ENCODE data around the gene CLDN4. TPM values are rescaled to one million over a fixed set of nuclear protein-coding genes. Genes with fewer than 3 reads are reported as not detected.
"Not testable (repeated sequence)": the region's sequence is repeated elsewhere in the genome, so short reads cannot be mapped to it uniquely, and the experiment has no call there.

Gene CLDN4
- total and polyA plus RNA-seq, 12 donors = 0.04 to 1.2 (median 0.41) TPM; not detected in 1

DNA sequence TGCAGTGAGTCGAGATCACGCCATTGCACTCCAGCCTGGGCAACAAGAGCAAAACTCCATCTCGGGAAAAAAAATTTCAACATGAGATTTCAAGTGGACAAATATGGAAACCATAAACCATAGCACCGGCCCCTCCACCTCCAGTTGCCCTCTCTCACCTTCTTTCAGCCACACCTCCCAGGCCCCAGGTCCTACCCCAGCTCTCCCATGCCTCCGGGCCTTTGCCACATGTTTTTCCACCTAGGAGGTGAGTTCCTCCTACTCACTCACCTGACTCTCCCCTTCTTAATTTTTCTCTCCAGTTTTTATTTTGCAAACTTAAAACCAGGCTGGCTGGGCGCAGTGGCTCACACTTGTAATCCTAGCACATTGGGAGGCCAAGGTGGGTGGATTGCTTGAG lies 13.7 kb upstream of the CLDN4 start:
- intact Hi-C loops (cut with DNase I) = loop anchor here in 1 of 2 donors (5.0 kb wide), 1 partner anchor 75 kb away; no protein-coding TSS in a partner anchor
- TF ChIP-seq, protein P1, sequence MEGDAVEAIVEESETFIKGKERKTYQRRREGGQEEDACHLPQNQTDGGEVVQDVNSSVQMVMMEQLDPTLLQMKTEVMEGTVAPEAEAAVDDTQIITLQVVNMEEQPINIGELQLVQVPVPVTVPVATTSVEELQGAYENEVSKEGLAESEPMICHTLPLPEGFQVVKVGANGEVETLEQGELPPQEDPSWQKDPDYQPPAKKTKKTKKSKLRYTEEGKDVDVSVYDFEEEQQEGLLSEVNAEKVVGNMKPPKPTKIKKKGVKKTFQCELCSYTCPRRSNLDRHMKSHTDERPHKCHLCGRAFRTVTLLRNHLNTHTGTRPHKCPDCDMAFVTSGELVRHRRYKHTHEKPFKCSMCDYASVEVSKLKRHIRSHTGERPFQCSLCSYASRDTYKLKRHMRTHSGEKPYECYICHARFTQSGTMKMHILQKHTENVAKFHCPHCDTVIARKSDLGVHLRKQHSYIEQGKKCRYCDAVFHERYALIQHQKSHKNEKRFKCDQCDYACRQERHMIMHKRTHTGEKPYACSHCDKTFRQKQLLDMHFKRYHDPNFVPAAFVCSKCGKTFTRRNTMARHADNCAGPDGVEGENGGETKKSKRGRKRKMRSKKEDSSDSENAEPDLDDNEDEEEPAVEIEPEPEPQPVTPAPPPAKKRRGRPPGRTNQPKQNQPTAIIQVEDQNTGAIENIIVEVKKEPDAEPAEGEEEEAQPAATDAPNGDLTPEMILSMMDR (IDR thresholded peaks at IDR 0.05) = no peak
- no peak for TF ChIP-seq POLR2A (IDR thresholded peaks at IDR 0.05)
- WGBS, 4 donors = 83 to 91% (median 89%) methylated on average over 6 of the region's 6 CpGs
- no peaks in the 10 kb centered on the region for H3K27me3 ChIP-seq
- no peak overlapping the region for H3K4me3 ChIP-seq
- H3K9me3 ChIP-seq (replicated peaks in 1 of 3) = no peaks in the 10 kb centered on the region
- DNase-seq = no peak
- H3K27ac ChIP-seq = no peak overlapping the region
- no peaks in the 10 kb centered on the region for H3K36me3 ChIP-seq (replicated peaks in 1 of 2)
- no peaks in the 10 kb centered on the region for H3K4me1 ChIP-seq (replicated peaks in 1 of 2)

DNA sequence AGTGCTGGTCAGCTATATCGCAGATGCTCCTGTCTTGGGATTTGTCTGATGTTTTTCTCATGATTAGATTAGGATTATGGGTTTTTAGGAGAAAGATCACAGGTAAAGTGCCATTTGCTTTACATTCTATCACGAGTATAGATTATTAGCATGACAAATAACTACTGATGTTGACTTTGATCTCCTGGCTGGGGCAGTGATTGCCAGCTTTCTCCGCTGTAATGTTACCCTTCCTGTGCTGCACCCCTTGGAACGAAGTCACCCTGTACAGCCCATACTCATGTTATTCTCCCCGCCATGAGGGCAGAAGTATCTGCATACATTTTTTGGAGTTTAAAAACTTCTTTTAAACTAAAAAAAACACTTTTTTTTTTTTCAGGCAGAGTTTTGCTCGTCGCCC lies 10.8 kb upstream of the CLDN4 start:
- intact Hi-C loops (cut with DNase I) = no loop called here
- peaks cover 0 to 5% of the 10 kb centered on the region in 2 donors for H3K4me1 ChIP-seq (replicated peaks in 1 of 2)
- H3K27ac ChIP-seq = no peak overlapping the region
- DNase-seq = no peak
- TF ChIP-seq, protein P1 (IDR thresholded peaks at IDR 0.05) = no peak
- no peak for TF ChIP-seq POLR2A (IDR thresholded peaks at IDR 0.05)
- no peaks in the 10 kb centered on the region for H3K9me3 ChIP-seq (replicated peaks in 1 of 3)
- no peak overlapping the region for H3K4me3 ChIP-seq
- 83 to 90% (median 87%) methylated on average over 7 of the region's 7 CpGs for WGBS, 4 donors
- no peaks in the 10 kb centered on the region for H3K27me3 ChIP-seq
- H3K36me3 ChIP-seq (replicated peaks in 1 of 2) = no peaks in the 10 kb centered on the region

DNA sequence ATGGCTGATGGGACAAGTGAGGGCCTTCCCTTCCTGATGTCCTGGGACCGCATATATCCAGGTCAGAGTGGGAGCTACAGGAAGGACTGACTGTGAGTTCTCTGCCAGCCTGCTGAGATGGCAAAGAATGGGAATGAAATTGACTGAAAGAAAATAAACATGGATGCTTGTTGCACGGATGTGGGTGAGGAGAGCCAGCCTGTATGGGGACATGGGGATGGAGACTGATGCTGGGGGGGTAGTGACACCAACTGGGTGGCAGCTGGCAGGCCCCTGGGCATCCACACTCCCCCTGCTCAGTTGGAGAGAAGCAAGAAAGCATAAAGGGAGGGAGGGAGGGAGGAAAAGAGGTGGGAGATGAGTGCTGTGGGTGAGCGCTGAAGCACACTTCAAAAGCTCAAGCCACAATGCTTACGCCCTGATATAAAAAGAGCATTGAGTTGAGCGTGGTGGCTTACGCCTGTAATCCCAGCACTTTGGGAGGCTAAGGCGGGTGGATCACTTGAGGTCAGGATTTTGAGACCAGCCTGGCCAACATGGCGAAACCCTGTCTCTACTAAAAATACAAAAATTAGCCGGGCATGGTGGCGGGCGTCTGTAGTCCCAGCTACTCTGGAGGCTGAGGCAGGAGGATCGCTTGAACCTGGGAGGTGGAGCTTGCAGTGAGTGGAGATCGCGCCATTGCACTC lies 9.1 kb upstream of the CLDN4 start:
- H3K4me3 ChIP-seq; H3K27me3 ChIP-seq; H3K36me3 ChIP-seq (replicated peaks in 1 of 2); intact Hi-C loops (cut with DNase I); H3K4me1 ChIP-seq (replicated peaks in 1 of 2); H3K9me3 ChIP-seq (replicated peaks in 1 of 3); DNase-seq: not testable (repeated sequence)
- peak overlapping the region in 2 of 5 donors; percentile 37 to 75 for H3K27ac ChIP-seq
- 86 to 94% (median 93%) methylated on average over 14 of the region's 14 CpGs for WGBS, 4 donors

DNA sequence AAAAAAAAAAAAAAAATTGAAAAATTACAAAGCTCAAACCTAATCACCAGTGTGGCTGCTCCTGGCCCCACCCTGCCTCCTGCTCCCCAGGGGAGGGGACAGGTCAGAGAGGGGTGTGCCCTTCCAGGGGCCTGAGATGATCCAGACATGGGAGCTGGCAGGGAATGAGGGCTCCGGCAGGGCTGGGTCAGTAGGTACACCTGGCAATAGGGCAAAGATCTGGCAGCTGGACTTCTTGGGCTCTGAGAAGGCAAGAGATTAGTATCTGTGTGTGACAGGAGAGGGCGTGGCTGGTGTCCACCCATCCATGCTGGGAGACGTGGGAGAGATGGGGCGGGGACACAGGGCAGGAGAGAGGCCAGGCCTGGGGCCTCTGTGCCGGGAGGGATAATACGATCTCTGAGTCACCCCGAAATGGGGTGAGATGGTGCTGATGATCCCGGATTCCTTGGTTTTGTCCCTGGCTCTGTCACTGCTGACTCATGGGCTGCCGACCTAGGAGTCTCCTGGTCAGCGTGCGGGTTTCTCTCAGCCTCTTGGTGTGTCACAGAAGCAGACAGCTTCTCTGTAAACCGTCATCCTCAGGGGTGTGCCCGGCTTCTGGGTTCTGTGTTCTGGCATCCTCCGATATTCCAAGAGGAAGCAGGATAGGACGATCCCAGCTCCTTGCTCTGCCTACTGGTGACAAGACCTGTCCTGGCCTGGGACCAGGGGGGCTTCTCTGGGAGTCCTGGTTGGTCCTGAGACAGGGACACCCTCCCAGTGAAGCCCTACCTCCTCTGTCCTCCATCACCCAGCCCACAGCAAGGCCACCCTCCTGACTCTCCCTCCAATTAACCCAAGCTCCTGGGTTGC lies 8.2 kb upstream of the CLDN4 start:
- DNase-seq = peak; percentile 80 to 97 (median 95)

More for the DNA sequence above, 8.2 kb upstream of the CLDN4 start:
- Histone ChIP-seq H3K4me3 (no peak overlapping the region), H3K27ac (peak overlapping the region in 4 of 5 donors; percentile 42 to 85 (median 76)), H3K36me3 (replicated peaks in 1 of 2) (no peaks in the 10 kb centered on the region), H3K9me3 (replicated peaks in 1 of 3) (no peaks in the 10 kb centered on the region), H3K27me3 (no peaks in the 10 kb centered on the region), H3K4me1 (replicated peaks in 1 of 2) (peaks cover under 1 to 9% of the 10 kb centered on the region in 2 donors)
- TF ChIP-seq, protein P1 (IDR thresholded peaks at IDR 0.05) = no peak
- TF ChIP-seq POLR2A (IDR thresholded peaks at IDR 0.05) = no peak
- 35 to 47% (median 40%) methylated on average over 5 to 15 of the region's 15 CpGs for WGBS, 4 donors
- intact Hi-C loops (cut with DNase I) = no loop called here

Data from adrenal gland (tissue), 12 donors.